GM18526 (cell line): ENCODE data around the gene GRK5.

Experiments used
- POLR2A ChIP-seq: IDR thresholded peaks from 3 replicates; pipeline ENCODE4 v1.6.1; 2011; ENCODE audit not compliant: insufficient read length; ENCODE audit errors: extremely low read depth

GRK5 gene

GRCh38 chr10:119489991-119490326 is 282.6 kb downstream of the GRK5 start:
- TF ChIP-seq POLR2A = no peak

- no peak for TF ChIP-seq POLR2A
Observed at GRCh38 chr10:119491966-119492757, 284.8 kb downstream of the GRK5 start.

- TF ChIP-seq POLR2A = no peak
Observed at GRCh38 chr10:119493155-119493554, 285.8 kb downstream of the GRK5 start.

- no peak for TF ChIP-seq POLR2A
Observed at GRCh38 chr10:119494236-119495020, 287.1 kb downstream of the GRK5 start.

GRCh38 chr10:119495021-119495505 is 287.7 kb downstream of the GRK5 start:
- TF ChIP-seq POLR2A = no peak

- no peak for TF ChIP-seq POLR2A
Observed at GRCh38 chr10:119495545-119495944, 288.2 kb downstream of the GRK5 start.

- no peak for TF ChIP-seq POLR2A
Observed at GRCh38 chr10:119496273-119496672, 288.9 kb downstream of the GRK5 start.

GRCh38 chr10:119497243-119497642 is 289.9 kb downstream of the GRK5 start:
- TF ChIP-seq POLR2A = no peak

GRCh38 chr10:119498889-119499676 is 291.7 kb downstream of the GRK5 start:
- no peak for TF ChIP-seq POLR2A

GRCh38 chr10:119499677-119500002 is 292.3 kb downstream of the GRK5 start:
- no peak for TF ChIP-seq POLR2A

GRCh38 chr10:119500123-119500795 is 292.9 kb downstream of the GRK5 start:
- TF ChIP-seq POLR2A = no peak

GRCh38 chr10:119500821-119501220 is 293.4 kb downstream of the GRK5 start:
- TF ChIP-seq POLR2A = no peak

GRCh38 chr10:119501690-119502089 is 294.3 kb downstream of the GRK5 start:
- no peak for TF ChIP-seq POLR2A

GRCh38 chr10:119502209-119502608 is 294.8 kb downstream of the GRK5 start:
- no peak for TF ChIP-seq POLR2A

GRCh38 chr10:119502618-119503155 is 295.3 kb downstream of the GRK5 start:
- no peak for TF ChIP-seq POLR2A
